Effector memory CD8-positive, alpha-beta T cell (primary cell): ENCODE measurements around the gene ARHGAP8.

Source experiments
- ATAC-seq: fragments of 150-1000 bp; cut with Tn5 transposase; replicated peaks from 2 replicates; pipeline ENCODE4 v1.10.0; 2021; ENCODE audit warnings: mild to moderate bottlenecking, moderate library complexity
- DNase-seq, 3 experiments: peaks; one replicate each; pipeline ENCODE4 v3.0.0; 2021
- H3K27ac Mint-ChIP-seq, 2 donors: one replicate each; pipeline ENCODE4 v1.8.0; 2022; ENCODE audit warnings: mild to moderate bottlenecking in 2 of 2, mixed read lengths in 2 of 2, moderate library complexity in 2 of 2
- H3K27me3 Mint-ChIP-seq, 2 donors: one replicate each; pipeline ENCODE4 v1.8.0; 2022; ENCODE audit warnings: mixed read lengths in 2 of 2
- H3K36me3 Mint-ChIP-seq: one replicate; pipeline ENCODE4 v1.8.0; 2022; ENCODE audit warnings: mild to moderate bottlenecking, moderate library complexity, mixed read lengths; ENCODE audit not compliant: insufficient read depth
- H3K4me1 Mint-ChIP-seq, 2 donors: one replicate each; pipeline ENCODE4 v1.8.0; 2022; ENCODE audit warnings: low read depth in 2 of 2, mixed read lengths in 2 of 2
- H3K4me3 Mint-ChIP-seq, 2 donors: one replicate each; pipeline ENCODE4 v1.8.0; 2022; ENCODE audit warnings: mild to moderate bottlenecking in 2 of 2, mixed read lengths in 2 of 2, moderate library complexity in 2 of 2
- H3K9me3 Mint-ChIP-seq, 2 donors: one replicate each; pipeline ENCODE4 v1.8.0; 2022; ENCODE audit warnings: mixed read lengths in 2 of 2

Gene ARHGAP8

DNA sequence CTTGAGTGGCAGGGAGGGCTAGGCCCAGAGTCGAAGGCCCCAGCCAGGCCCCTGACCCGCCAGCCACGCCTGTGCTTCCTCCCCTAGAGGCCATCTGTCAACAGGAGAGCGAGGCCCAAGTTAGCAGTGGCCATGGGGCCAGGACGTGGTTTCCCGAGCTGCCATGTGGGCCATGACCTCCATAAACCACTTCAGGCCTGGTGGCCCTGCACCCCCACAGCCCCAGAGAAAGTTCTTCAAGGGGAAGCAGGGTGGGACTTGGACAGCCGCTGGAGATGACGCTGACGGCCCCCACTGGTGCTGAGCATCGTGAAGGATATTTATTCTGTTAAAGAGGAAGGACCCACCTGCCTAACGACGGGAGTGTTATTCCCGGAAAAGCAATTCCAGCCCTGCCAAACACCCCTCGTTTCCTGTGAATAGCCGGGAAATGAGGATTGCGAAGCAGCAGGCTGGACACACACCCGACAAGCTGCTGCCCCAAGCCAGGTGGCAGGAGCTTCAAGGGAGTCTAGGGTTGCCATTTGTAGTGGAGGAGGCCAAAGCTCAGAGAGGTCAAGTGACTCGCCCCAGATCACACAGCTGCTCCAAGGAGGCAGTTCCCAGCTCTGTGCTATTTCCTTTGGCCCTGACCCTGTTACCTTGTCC, 37.5 kb upstream of the ARHGAP8 start:
- peaks cover 40 to 66% of the 10 kb centered on the region in 2 donors for H3K4me1 Mint-ChIP-seq

DNA sequence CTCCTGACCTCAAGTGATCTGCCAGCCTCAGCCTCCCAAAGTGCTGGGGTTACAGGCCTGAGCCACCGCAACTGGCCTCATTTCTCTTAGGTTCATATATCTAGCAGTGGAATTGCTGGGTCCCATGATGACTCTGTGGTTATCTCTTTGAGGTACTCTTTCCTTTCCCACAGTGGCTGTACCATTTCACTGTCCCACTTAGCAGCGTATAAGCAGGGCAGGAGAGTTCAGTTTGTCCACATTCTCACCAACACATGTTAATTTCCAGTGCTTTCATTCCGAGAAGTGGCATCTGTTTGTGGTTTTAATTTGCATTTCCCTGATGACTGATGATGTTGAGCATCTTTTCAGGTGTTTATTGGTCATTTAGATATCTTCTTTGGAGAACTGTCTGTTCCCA, 34.0 kb upstream of the ARHGAP8 start:
- H3K27ac Mint-ChIP-seq, result peak overlapping the region; percentile 47 to 89
- peaks cover 73% of the 10 kb centered on the region for H3K36me3 Mint-ChIP-seq
- H3K4me3 Mint-ChIP-seq, result peak overlapping the region in 1 of 2 donors; percentile 62
- H3K9me3 Mint-ChIP-seq, result no peaks in the 10 kb centered on the region
- peaks cover 22 to 50% of the 10 kb centered on the region in 2 donors for H3K4me1 Mint-ChIP-seq
- ATAC-seq (peak; percentile 92), DNase-seq (peak in 2 of 3 experiments; percentile 37)
- H3K27me3 Mint-ChIP-seq, result no peaks in the 10 kb centered on the region

More for the DNA sequence above, 37.5 kb upstream of the ARHGAP8 start:
- Mint-ChIP-seq H3K9me3 (no peaks in the 10 kb centered on the region), H3K36me3 (peaks cover 82% of the 10 kb centered on the region), H3K27ac (peak overlapping the region in 1 of 2 donors; percentile 96), H3K4me3 (peak overlapping the region in 1 of 2 donors; percentile 85), H3K27me3 (no peaks in the 10 kb centered on the region)
- ATAC-seq (no peak), DNase-seq (no peak)

DNA sequence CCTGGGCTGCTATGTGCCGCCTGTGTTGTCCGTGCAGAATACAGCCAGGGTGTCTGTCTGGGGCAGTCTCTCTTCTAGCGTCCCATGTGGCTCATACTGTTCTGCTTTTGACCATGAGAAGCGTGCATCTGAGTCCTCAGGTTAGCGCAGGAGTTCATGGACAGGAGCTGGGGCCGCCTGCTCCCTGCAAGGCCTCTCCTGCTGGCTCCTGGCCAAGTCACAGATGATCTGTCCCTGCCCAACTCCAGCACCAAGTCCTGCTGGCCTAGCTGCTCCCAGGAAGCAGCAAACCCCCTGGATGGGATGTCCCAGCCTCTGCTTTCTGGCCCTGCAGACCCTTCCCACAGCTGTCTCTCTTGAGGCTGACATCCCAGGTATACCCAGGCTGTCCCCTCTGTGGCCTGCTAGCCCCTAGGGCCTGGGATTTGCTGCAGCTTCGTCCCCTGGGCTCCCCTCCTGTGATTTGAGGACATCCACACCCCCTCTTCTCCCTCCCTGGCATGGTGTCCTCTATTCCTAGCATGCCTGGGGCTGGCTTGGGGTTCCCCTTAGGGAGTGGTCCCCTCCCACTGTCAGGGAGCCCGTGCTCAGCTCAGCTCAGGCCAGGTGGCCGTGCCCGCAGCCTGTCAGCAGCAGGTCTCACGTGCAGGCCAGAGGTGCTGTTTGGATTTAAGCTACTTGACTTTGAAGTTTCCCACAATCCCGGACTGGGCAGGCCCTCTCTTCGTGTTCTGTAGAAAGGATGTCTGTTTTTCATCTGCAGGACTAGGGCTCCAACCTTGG, 32.6 kb upstream of the ARHGAP8 start:
- Mint-ChIP-seq H3K36me3 (peaks cover 70% of the 10 kb centered on the region), H3K9me3 (no peaks in the 10 kb centered on the region), H3K4me3 (peak overlapping the region in 1 of 2 donors; percentile 54), H3K27ac (peak overlapping the region; percentile 47 to 89), H3K4me1 (peaks cover 19 to 42% of the 10 kb centered on the region in 2 donors), H3K27me3 (no peaks in the 10 kb centered on the region)
- no peak for DNase-seq
- ATAC-seq, result no peak

DNA sequence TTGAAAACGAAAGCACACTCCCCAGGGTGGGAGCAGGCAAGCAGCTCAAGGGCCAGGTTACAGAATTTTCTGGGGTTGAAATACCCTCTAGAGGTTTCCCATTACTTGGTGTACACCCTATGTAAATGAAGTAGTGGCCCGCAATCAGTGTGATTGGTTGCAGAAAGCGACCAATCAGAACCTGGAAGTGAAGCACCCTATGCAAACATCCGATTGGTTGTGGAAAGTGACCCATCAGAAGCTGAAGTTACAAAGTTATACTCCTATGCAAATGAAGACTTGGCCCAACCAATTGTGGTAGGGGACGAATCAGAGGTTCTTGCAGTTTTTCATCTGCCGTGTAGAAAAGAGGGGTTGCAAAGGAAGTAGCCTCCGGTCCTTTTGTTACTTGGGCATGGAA, 31.2 kb upstream of the ARHGAP8 start:
- Mint-ChIP-seq H3K36me3 (peaks cover 69% of the 10 kb centered on the region), H3K4me1 (peaks cover 17 to 40% of the 10 kb centered on the region in 2 donors), H3K27ac (peak overlapping the region in 1 of 2 donors; percentile 89), H3K27me3 (no peaks in the 10 kb centered on the region), H3K9me3 (no peaks in the 10 kb centered on the region), H3K4me3 (peak overlapping the region in 1 of 2 donors; percentile 54)
- ATAC-seq, result peak; percentile 28
- no peak for DNase-seq

DNA sequence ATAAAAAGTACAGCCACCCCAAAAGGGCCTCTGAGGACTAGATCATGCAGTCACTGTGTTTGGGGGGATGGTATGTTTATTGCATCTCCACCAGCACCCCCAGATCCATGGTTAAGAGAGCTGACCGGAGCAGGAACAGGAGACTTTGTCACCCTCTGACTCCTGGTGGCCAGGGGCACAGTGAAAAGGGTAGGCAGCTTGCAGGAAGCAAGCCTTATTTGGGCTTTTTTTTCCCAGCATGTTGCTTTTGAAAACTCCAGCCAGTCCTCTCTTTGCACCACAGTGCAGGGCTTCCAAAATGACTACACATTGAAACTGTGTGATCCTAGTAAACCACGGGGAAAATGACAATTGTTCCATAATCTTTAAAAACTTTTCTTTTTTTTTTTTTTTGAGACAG, 29.8 kb upstream of the ARHGAP8 start:
- no peaks in the 10 kb centered on the region for H3K27me3 Mint-ChIP-seq
- DNase-seq (no peak), ATAC-seq (no peak)
- peaks cover 17 to 38% of the 10 kb centered on the region in 2 donors for H3K4me1 Mint-ChIP-seq
- H3K9me3 Mint-ChIP-seq, result no peaks in the 10 kb centered on the region
- peaks cover 73% of the 10 kb centered on the region for H3K36me3 Mint-ChIP-seq
- H3K4me3 Mint-ChIP-seq, result no peak overlapping the region
- H3K27ac Mint-ChIP-seq, result peak overlapping the region in 1 of 2 donors; percentile 77

DNA sequence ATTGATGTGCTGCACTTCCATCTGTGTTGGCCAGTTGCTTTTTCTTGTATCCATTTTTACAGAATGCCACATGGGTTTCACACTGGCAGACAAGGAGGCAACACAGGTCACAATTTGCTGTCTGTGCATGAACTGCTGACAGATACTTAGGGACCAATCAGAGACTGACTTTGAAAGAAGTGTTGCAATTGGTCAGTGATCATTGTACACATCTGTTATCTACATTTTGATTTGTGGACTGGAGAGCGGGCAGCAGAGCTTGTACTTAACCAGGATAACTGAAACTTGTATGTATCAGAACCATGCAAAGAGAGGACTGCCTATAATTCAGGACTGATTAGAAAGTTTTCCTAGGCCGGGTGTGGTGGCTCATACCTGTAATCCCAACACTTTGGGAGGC, 28.6 kb upstream of the ARHGAP8 start:
- Mint-ChIP-seq H3K27ac (peak overlapping the region in 1 of 2 donors; percentile 94), H3K27me3 (no peaks in the 10 kb centered on the region), H3K36me3 (peaks cover 72% of the 10 kb centered on the region), H3K9me3 (no peaks in the 10 kb centered on the region), H3K4me1 (peaks cover 12 to 33% of the 10 kb centered on the region in 2 donors), H3K4me3 (no peak overlapping the region)
- DNase-seq (no peak), ATAC-seq (no peak)

DNA sequence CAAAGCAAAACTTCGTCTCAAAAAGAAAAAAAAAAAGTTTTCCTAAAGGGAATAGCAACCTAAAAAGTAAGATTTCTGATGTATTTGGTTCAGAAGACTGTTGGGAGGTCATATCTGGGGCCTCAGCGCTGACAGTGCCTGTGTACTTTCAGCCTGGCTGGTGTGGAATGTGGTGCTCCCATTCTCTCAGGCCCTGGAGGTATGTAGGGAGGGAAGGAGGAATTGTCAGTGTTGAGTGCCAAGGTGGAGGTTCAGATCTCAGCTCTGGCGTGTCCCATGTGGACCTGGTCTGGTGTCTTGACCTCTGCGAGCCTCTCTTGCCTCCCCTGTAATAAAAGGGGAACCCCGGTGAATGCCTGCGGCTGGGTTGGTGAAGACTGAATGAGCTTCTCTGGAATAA, 28.0 kb upstream of the ARHGAP8 start:
- Mint-ChIP-seq H3K4me3 (peak overlapping the region in 1 of 2 donors; percentile 27), H3K9me3 (no peaks in the 10 kb centered on the region), H3K27ac (peak overlapping the region in 1 of 2 donors; percentile 94), H3K4me1 (peaks cover 10 to 33% of the 10 kb centered on the region in 2 donors), H3K27me3 (no peaks in the 10 kb centered on the region), H3K36me3 (peaks cover 73% of the 10 kb centered on the region)
- DNase-seq (no peak), ATAC-seq (no peak)

DNA sequence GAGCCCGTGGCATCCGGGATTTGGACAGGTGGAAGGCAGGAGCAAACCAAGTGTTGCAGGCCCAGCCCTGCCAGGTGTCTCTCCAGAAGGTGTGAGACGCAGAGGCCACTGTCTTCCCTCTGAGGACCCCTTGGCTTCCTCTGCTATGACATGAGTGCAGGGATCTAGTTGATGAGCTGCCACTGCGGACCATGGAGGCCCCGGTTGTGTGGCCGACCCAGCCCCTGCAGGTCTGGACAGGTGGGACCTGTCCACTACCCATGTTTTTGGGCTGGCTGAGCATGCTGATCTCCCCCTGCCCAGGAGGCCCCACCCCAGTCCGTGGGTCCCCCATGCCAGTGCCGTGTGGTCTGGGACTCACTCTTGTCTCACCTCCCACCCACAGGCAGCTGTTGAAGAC, 27.5 kb upstream of the ARHGAP8 start:
- Mint-ChIP-seq H3K36me3 (peaks cover 73% of the 10 kb centered on the region), H3K4me3 (no peak overlapping the region), H3K4me1 (peaks cover 9 to 29% of the 10 kb centered on the region in 2 donors), H3K27ac (peak overlapping the region in 1 of 2 donors; percentile 94), H3K9me3 (no peaks in the 10 kb centered on the region), H3K27me3 (no peaks in the 10 kb centered on the region)
- ATAC-seq, result no peak
- DNase-seq, result no peak

DNA sequence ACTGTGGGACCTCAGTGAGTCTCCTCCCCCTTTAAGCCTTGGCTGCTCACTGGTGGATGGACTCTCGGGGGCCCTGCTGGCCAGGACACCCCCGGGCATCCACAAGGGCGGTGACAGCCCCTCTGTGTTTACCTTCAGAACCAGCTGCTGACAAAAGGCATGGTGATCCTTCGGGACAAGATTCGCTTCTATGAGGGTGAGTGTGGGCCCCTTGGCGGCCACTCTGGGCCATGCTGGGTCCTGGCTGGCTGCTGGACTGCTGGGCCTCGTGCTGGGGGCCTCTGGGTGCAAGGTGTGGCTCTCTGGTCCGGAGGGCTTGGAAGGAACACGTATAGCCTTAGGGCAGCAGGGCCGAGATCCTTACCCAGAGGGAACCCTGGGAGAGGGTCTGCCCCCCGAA, 25.9 kb upstream of the ARHGAP8 start:
- Mint-ChIP-seq H3K36me3 (peaks cover 81% of the 10 kb centered on the region), H3K4me3 (no peak overlapping the region), H3K27me3 (no peaks in the 10 kb centered on the region), H3K9me3 (no peaks in the 10 kb centered on the region), H3K4me1 (peaks cover 5 to 23% of the 10 kb centered on the region in 2 donors), H3K27ac (no peak overlapping the region)
- DNase-seq (no peak), ATAC-seq (no peak)

DNA sequence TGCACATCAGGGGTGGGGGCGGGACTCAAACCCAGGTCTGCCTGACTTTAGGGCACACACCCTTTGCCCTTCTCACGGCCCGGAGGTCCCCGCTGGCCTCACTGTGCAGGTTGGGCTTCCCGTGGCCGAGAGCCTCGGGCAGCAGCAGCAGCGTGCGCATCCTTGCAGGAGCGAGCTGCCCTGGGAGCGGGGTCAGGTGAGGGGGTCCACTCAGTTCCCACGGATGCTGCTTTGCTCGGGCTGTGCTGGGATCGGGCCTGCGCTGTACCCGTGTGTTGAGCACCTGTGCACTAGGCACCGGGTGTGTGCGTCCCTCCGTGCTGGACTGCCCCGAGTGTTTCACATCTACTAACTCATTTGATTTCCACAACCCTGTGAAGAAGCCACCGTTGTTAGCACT, 25.2 kb upstream of the ARHGAP8 start:
- no peaks in the 10 kb centered on the region for H3K9me3 Mint-ChIP-seq
- DNase-seq (no peak), ATAC-seq (no peak)
- no peak overlapping the region for H3K4me3 Mint-ChIP-seq
- peak overlapping the region in 1 of 2 donors; percentile 76 for H3K27ac Mint-ChIP-seq
- H3K36me3 Mint-ChIP-seq, result peaks cover 79% of the 10 kb centered on the region
- peaks cover 5 to 22% of the 10 kb centered on the region in 2 donors for H3K4me1 Mint-ChIP-seq
- no peaks in the 10 kb centered on the region for H3K27me3 Mint-ChIP-seq

DNA sequence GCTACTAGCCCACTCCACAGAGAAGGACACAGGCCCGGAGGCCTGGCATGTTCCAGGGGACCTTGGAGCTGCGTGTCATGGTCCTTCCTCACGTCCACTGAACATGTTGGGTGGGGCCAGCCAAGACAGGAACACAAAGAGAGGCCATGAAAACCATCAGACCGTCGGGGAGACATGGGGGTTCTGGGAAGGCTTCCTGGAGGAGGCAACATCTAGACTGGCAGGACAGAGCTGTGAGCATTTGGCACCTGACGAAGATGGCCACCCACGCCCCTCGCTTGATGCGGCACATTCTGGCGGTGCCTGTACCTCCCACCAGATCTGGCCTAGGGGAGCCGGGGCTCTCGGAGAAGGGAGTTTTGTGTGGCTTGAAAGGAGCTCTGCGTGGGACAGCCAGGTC, 24.7 kb upstream of the ARHGAP8 start:
- peak overlapping the region in 1 of 2 donors; percentile 31 for H3K4me3 Mint-ChIP-seq
- no peak for ATAC-seq
- no peaks in the 10 kb centered on the region for H3K9me3 Mint-ChIP-seq
- H3K27me3 Mint-ChIP-seq, result no peaks in the 10 kb centered on the region
- DNase-seq, result no peak
- peak overlapping the region in 1 of 2 donors; percentile 76 for H3K27ac Mint-ChIP-seq
- peaks cover 5 to 24% of the 10 kb centered on the region in 2 donors for H3K4me1 Mint-ChIP-seq
- H3K36me3 Mint-ChIP-seq, result peaks cover 79% of the 10 kb centered on the region

DNA sequence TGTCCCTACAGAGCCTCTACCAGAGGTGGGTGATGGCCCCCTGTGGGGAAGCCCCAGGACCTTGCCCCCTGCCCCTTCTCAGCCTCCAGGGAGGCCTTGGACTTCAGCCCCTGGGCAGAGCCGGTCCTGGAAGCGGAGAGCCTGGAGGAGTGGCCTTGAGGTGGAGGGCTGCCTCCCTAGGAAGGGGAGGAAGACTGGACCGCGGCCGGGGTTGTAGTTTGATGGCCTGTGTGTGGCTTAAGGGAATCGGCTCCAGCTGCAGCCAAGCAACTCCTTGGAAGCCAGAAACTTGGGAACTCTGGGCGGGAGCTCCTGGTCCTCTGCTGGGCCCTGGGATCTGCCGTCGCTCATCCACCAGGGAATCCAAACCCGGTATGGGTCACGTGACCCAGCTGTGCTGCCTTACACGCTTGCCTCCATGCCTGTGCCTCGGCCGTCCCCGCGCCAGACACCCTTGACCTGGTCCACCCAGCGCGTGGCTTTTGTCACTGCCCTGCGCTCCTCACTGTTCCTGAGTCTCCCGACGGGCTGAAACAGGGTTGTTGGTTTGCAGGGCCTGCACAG, 23.5 kb upstream of the ARHGAP8 start:
- Mint-ChIP-seq H3K4me3 (peak overlapping the region in 1 of 2 donors; percentile 36), H3K27ac (peak overlapping the region; percentile 25 to 83), H3K36me3 (peaks cover 74% of the 10 kb centered on the region), H3K4me1 (peaks cover 5 to 26% of the 10 kb centered on the region in 2 donors), H3K9me3 (no peaks in the 10 kb centered on the region), H3K27me3 (no peaks in the 10 kb centered on the region)
- ATAC-seq (no peak), DNase-seq (no peak)

DNA sequence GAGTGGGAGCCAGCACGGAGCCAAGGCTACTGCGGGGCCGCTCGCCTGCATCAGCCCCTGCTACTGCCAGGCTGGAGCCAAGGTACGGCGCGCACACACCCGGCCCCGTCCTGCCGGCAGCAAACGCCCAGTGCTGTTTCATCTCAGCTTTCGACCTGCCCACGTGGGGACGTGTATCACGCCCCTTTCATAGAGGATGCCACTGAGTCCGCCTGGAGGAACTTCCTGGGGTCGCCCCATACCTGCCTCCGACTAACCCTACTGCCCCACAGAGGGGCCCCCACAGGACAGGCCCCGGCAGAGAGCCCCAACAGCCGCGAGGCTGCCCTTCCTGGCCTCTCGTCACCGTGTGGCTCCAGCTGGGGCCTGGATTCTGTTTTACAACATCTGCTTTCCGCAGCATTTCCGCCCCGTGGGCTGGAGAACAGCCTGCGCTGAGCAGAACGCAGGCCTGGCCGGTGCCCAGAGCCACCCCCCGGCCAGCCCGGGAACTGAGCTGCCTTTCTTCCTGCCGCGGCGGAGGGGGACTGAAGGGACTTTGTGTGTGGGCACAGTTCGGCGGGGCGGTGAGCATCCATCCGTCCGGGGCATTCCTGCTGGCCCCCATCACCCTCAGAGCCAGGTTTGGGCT, 22.9 kb upstream of the ARHGAP8 start:
- Mint-ChIP-seq H3K27ac (peak overlapping the region; percentile 25 to 83), H3K4me1 (peaks cover 5 to 26% of the 10 kb centered on the region in 2 donors), H3K4me3 (peak overlapping the region in 1 of 2 donors; percentile 31)

More for the DNA sequence above, 22.9 kb upstream of the ARHGAP8 start:
- Mint-ChIP-seq H3K27me3 (no peaks in the 10 kb centered on the region), H3K36me3 (peaks cover 68% of the 10 kb centered on the region), H3K9me3 (no peaks in the 10 kb centered on the region)
- ATAC-seq (peak; percentile 72), DNase-seq (peak in 1 of 3 experiments; percentile 11)
